Cardiac muscle cell (in vitro differentiated cells and primary cell): Measurements from ENCODE around the gene SHISAL1. TPM values are rescaled to one million over a fixed set of nuclear protein-coding genes. Genes with fewer than 3 reads are reported as not detected.

Experiments
- DNase-seq, 2 donors: peaks; one replicate each; pipeline versions ENCODE4 v3.0.0 to v3.0.0-alpha.2; 2010 to 2017; ENCODE audit warnings: low read depth in 1 of 2, low spot score in 1 of 2
- H3K27ac ChIP-seq: fragments of 200-600 bp; sonication (generic); 2 replicates; pipeline ENCODE4 v1.5.1; 2016
- H3K27me3 ChIP-seq: fragments of 200-600 bp; sonication (generic); 2 replicates; pipeline ENCODE4 v1.6.0; 2016; ENCODE audit warnings: control low read depth
- H3K36me3 ChIP-seq: fragments of 200-600 bp; sonication (generic); 2 replicates; pipeline ENCODE4 v1.5.1; 2016; ENCODE audit warnings: control low read depth
- H3K4me1 ChIP-seq: fragments of 200-600 bp; sonication (generic); 2 replicates; pipeline ENCODE4 v1.8.1; 2017; ENCODE audit warnings: low read depth, mild to moderate bottlenecking, mixed run types
- H3K4me3 ChIP-seq: fragments of 200-600 bp; sonication (generic); 2 replicates; pipeline ENCODE4 v1.5.1; 2016; ENCODE audit warnings: mild to moderate bottlenecking
- H3K9me3 ChIP-seq: fragments of 200-600 bp; sonication (generic); 2 replicates; pipeline ENCODE4 v1.5.1; 2017; ENCODE audit warnings: low read depth, mild to moderate bottlenecking, control low read depth
- polyA plus RNA-seq: library from polyadenylated mRNA; unstranded; fragments of >200 nt; fragmentation: Nextera tagmentation; extraction: Ambion mirVana; gene quantifications from 2 replicates; pipeline ENCODE4 v1.2.1, GENCODE V29; 2016
- total RNA-seq: library from RNA; depleted of rRNA; stranded (reverse); fragments of >200 nt; gene quantifications from 2 replicates; pipeline ENCODE4 v1.2.3, GENCODE V29; 2016
- TF ChIP-seq, protein P1 (sequence below): IDR thresholded peaks from 2 replicates; pipeline ENCODE4 v1.5.1; 2012; ENCODE audit warnings: low read depth, mild to moderate bottlenecking, low read length

The SHISAL1 gene
- total and polyA plus RNA-seq, 2 experiments from 2014 or later = 0.40 to 2.8 TPM

DNA sequence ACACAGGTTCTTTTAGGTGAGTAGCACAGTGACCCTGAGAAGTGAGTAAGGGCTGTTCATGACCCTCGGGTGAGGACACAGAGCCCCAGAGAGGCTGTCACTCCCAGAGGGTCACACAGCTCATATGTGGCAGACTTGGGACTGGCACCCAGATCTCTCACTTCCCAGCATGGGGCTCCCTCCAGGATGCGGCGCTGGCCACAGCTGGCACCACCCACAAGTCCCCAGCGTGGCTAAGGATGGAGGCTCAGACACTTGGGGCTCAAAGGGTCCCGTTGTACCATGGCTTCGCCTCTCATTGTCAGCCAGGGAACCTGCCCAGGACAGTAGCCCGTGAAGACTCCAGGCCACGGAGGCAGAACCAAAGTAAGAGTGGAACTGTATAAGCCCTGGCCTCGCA is 6.0 kb upstream of the SHISAL1 start:
- Histone ChIP-seq H3K4me1 (no peaks in the 10 kb centered on the region), H3K27me3 (no peaks in the 10 kb centered on the region), H3K4me3 (no peak overlapping the region), H3K9me3 (no peaks in the 10 kb centered on the region), H3K36me3 (no peaks in the 10 kb centered on the region), H3K27ac (no peak overlapping the region)
- DNase-seq = no peak
- TF ChIP-seq, protein P1, sequence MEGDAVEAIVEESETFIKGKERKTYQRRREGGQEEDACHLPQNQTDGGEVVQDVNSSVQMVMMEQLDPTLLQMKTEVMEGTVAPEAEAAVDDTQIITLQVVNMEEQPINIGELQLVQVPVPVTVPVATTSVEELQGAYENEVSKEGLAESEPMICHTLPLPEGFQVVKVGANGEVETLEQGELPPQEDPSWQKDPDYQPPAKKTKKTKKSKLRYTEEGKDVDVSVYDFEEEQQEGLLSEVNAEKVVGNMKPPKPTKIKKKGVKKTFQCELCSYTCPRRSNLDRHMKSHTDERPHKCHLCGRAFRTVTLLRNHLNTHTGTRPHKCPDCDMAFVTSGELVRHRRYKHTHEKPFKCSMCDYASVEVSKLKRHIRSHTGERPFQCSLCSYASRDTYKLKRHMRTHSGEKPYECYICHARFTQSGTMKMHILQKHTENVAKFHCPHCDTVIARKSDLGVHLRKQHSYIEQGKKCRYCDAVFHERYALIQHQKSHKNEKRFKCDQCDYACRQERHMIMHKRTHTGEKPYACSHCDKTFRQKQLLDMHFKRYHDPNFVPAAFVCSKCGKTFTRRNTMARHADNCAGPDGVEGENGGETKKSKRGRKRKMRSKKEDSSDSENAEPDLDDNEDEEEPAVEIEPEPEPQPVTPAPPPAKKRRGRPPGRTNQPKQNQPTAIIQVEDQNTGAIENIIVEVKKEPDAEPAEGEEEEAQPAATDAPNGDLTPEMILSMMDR = no peak

DNA sequence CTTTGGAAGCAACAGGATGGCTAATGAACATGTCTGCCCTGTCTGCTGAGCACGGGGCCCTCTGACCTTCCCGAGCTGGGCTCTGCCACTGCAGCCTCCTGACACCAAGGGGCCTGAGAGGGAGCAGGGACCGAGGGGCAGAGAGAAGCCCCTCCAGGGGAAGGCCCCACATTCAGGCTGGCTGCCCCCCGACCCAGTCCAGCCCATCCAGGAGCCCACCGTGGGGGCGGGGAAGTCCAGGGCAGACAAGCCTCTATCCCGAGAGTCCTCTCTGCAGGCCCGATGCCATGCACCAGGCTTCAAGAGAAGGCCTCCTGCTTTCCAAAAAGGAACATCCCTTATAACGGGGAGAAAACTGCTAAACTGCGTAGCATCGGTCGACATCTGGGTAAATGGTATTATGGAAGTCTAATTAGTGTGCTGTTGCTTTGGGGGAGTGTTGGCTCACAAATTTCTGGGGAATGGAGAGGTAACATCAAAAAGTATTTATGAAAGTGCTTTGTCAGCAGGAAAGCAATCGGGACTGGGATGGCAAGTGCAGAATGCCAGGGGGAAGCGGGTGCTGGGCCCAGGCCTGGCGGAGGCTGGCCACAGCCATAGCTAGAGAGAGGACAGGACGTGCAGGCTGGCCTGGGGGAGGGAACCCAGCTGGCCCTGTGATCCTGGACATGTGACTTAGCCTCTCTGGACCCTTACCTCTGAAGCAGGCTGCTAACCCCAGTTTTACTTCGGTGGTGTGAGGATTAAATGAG is 5.3 kb upstream of the SHISAL1 start:
- Histone ChIP-seq H3K36me3 (no peaks in the 10 kb centered on the region), H3K4me3 (no peak overlapping the region), H3K9me3 (no peaks in the 10 kb centered on the region), H3K27me3 (no peaks in the 10 kb centered on the region), H3K4me1 (no peaks in the 10 kb centered on the region), H3K27ac (no peak overlapping the region)
- TF ChIP-seq, protein P1 = no peak
- no peak for DNase-seq

DNA sequence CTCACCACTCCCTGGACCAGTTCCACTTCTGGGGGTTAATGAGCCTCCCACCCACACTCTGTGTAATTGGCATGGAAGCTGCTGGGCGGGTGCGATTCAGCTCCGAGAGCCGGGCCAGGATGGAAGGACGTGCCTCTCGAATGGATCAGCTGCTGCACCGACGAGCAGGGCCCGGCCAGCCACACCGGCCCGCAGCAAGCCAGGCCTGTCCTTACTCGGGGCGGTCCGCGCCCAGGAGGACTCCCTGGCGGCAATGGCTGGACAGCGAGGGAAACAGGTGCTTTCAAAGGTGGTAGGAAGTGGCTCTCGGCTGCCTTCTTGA is 4.3 kb upstream of the SHISAL1 start:
- H3K4me3 ChIP-seq = no peak overlapping the region
- TF ChIP-seq, protein P1 = no peak
- no peak overlapping the region for H3K27ac ChIP-seq
- no peaks in the 10 kb centered on the region for H3K27me3 ChIP-seq
- no peaks in the 10 kb centered on the region for H3K36me3 ChIP-seq
- no peak for DNase-seq
- H3K9me3 ChIP-seq = no peaks in the 10 kb centered on the region
- no peaks in the 10 kb centered on the region for H3K4me1 ChIP-seq

DNA sequence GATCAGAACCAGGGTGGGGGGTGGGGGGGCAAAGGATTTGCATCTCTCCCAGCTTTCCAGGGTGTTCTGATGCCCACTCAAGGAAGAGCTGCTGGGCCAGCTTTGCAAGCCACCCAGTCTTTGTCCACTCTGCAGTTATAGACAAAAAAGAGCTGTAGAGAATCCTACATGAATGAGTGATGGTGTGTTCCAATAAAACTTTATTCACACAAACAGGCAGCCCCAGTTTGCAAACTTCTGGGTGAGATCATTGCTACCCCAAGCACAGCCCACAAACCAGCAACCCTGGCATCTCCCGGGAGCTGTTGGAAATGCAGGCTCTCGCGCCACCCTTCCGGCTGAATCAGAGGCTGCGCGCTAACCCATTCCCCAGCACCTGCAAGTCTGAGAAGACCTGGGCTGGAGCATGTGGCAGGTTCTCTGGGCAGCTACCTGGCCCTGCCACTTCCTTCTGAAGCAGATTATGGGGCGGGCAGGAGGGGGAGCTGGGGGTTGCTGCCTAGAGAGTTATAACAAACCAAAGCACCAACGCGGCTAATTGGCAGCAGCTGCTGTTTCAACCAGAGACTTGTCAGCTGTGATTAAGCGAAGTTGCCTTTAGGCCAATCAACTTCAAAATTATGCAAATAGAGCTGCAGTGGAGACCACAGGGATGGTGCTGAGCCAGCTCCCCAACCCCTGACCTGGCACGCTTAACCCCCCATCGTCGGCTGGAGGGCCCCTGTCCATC is 3.8 kb upstream of the SHISAL1 start:
- Histone ChIP-seq H3K4me3 (no peak overlapping the region), H3K36me3 (no peaks in the 10 kb centered on the region), H3K27me3 (no peaks in the 10 kb centered on the region), H3K4me1 (no peaks in the 10 kb centered on the region), H3K9me3 (no peaks in the 10 kb centered on the region), H3K27ac (no peak overlapping the region)
- no peak for DNase-seq
- TF ChIP-seq, protein P1 = no peak

DNA sequence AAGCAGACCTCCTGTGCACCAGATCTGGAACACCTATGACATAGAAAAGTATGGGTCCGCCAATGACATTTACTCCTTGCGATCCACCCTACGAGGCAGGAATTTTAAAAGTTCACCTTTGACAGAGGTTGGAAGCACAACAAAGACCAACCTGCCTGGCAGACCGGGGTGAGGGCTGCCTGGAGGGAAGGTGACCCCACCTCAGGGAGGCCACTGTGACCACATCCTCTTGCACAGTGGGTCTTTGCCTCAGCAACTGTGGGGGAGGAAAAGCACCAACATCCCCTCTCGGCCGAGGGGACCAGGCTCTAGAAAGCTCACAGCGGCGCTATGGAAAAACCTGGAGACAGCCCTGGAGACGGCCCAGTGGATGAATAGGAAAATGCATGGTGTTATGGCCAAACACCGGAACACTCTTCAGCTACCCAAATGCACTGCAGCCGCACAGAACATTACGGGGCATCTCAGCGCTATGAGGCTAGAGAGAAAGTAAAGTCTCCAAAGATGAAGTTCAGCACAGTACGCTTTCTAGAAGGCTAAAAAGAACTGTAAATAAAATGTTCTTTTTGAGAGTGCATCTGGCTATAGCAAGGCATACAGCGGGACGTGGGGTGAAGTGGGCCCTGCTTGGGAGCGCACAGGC is 1.8 kb upstream of the SHISAL1 start:
- Histone ChIP-seq H3K4me3 (no peak overlapping the region), H3K9me3 (no peaks in the 10 kb centered on the region), H3K27me3 (no peaks in the 10 kb centered on the region), H3K4me1 (no peaks in the 10 kb centered on the region), H3K27ac (no peak overlapping the region), H3K36me3 (no peaks in the 10 kb centered on the region)
- DNase-seq = no peak
- TF ChIP-seq, protein P1 = no peak
